Urothelium cell line (cell line): ENCODE measurements around the gene SPEM2.

Source experiments
- DNase-seq: peaks from one replicate; pipeline ENCODE4 v3.0.0; 2011; ENCODE audit warnings: low spot score, mixed read lengths
- FAIRE-seq: peaks from 2 replicates; lab custom pipeline; 2011; peaks lifted over from hg19 to GRCh38; lab: Jason Lieb, UNC

Gene SPEM2

DNA sequence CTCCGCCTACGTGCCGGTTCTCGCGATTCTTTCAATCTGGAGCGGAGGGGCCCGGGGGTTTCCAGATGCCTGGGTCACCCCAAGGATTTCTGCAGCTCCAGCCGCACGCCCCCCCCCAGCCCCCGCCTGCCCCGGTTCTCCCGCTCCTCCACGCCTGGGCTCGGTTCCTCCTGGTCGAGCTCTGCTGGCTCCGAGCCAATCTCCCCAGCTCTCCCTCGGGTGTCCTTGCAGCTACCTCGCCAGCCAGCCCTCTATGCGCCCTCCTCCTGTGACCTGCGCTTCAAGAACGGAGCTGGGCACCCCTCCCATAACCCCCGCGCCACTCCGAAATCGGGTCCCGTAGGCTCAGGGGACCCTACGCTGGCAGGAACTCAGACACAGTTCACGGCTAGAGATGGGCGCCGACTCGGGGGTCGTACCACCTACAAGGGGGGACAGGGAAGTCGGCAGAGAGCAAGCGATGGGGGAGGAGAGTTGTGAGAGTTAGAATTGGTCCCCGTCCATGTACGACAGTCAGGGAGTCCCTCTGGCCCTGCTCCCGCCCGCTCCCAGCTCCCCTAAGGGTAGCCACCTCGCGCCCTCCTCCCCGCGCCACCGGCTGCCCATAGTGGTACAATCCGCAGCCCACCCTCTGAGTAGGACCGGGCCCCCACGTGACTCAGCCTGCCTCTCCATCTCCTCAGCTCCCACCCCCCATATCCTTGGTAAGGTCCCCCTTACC is 14.9 kb downstream of the SPEM2 start:
- DNase-seq: peak; percentile 40
- FAIRE-seq: no peak

DNA sequence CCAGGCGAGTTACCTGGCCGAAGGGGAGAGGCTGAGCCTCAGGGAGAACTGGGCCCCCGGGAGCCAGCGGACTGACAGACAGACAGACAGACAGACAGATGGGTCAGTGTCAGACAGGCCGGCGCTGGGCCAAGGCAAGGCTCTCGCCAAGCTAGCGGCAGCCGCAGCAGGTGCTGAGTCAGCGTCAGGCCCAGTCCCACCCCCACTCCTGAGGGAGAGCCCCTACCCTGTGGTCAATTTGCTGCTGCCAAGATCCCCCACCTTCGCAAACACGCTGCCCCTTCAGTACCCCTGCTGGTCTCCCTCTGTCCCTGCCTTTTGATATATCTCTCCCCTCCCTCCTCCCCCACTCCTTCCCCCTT is 15.4 kb downstream of the SPEM2 start:
- DNase-seq: peak; percentile 58
- no peak for FAIRE-seq

DNA sequence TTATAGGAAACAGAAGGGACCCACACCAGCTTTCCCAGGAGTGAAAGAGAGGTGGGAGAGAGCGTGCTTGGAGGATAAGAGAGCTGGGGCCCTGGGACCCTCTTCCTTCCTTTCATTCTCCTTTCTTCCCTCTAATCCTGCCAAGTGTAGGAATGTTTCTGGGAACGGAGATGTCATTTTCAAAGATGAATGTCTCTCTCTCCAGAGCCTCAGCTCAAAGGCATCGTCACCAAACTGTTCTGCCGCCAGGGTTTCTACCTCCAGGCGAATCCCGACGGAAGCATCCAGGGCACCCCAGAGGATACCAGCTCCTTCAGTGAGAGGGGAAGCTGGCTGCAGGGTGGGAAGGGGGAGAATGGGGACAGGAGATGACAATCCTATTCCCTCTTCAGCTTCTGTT is 15.8 kb downstream of the SPEM2 start:
- no peak for DNase-seq
- FAIRE-seq: no peak

DNA sequence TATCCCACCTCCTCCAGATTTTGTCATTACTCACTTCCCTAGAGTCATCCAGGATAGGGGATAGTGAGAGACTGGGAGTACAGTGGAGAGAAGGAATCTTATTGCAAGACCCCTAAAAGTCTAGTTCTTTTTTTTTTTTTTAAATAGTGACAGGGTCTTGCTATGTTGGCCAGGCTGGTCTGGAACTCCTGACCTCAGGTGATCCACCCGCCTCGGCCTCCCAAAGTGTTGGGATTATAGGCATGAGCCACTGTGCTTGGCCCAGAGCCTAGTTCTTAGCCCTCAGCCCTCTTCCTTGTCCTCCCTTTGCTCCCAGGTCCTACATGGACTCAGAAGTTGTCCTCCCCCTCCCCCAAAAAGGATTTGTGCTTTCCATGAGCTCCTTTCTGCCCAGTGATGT is 16.7 kb downstream of the SPEM2 start:
- FAIRE-seq (no peak), DNase-seq (no peak)

DNA sequence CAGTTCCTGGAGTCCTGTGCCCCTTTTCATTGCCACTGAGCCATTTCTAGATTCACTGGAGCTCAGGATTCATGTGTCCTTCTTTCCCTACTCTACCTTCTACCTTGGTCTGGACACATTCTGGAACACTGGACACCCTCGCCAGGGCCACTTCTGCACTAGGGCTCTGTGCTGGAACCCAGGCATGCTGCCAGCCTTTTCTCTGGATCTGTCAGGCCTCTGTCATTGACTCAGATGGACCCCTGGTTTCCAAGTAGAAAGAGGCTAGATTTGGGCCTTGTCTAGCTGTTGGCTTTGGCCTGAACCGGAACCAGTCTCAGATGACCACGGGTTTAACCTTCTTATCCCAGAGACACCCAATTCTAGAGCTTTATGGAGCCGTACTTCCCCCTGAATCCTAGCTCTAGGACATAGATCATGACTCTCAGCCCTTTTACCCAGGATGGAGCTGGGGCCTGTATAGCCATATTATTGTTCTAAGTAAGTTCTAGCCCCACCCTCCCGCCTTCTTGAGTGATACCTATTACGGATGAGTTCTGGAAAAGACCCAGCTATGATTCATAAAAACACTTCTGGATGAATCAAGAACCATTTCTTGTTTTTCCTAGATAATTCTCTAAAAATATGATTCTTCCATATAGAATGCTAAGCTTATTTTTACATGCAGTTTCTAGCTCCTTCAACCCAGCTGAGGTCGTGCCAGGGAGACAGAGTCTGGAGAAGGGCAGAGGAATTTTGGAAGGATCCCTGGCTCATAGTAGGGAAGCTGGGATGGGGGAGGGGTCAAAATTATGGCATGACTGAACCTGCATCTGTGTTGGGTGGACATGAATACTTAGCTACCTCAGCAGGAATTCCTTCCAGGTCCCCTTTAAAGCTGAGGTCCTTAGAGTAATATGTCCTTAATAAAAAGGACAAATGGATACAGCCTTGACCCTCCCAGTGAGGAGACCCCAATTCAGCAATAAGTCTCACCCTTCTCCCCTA is 18.4 kb downstream of the SPEM2 start:
- FAIRE-seq: no peak

DNA sequence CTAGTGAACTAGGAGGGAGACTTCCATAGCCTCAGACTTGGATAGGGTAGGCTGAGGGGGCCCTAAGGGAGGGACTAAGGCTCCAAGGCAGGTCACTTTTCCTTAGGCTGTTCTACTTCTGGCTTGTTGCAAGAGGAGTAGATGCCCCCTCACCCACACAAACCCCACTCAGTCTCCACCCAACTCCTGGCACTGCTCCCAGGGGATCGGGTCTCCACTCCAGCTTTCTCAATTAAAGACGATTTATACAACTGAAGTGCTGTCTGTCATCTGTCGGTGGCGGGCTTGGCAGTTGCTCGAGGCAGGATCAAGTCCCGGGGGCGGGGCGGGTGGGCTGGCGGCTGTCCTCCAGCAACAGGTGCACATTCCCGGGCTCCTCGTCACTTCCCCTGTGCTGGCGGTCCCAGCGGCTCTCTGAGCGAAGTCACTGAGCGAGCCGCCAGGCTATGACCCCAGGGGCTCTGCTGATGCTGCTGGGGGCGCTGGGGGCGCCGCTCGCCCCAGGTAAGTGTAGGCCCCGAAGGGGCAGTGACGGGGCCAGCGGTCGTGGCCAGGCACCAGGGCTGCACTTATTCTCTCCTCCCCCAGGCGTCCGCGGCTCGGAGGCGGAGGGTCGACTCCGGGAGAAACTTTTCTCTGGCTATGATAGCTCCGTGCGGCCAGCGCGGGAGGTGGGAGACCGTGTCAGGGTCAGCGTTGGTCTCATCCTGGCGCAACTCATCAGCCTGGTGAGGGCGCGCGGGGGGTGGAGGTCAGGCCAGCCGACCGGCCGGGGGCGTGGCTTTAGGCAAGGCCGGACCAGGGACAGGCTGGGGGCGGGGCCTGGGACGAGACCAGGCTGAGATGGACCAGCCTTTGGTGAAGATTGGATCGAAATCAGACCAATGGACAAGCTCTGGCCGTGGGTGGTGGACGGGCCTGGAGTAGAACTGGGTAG is 19.5 kb downstream of the SPEM2 start, which contains the start of gene CHRNB1:
CHRNB1 (plus strand) TSS at position 380 of the 937 bp plus-strand sequence; CDS start at position 447, 67 bp downstream.
- peak; percentile 47 for DNase-seq

More for the DNA sequence above, 18.4 kb downstream of the SPEM2 start:
- DNase-seq: no peak

DNA sequence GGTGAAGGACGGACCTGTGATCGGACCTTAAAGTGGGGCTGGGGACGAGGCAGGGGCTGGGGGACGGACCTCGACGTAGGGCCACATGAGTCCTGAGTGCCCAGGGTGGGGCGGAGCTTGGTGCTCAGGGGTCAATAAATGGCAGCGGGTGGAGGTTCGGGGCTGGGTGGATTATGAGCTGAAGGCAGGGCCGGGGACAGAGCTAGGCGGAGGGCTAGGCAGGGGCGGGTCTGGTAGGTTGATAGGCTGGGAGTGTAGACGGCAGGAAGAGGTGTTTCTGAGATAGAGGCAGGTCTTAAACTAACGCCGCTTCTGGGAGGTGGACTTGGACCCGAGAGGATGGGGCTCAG is 20.2 kb downstream of the SPEM2 start:
- DNase-seq: no peak
- FAIRE-seq: peak; percentile 13

More for the DNA sequence above, 19.5 kb downstream of the SPEM2 start, which contains the start of gene CHRNB1:
- no peak for FAIRE-seq

DNA sequence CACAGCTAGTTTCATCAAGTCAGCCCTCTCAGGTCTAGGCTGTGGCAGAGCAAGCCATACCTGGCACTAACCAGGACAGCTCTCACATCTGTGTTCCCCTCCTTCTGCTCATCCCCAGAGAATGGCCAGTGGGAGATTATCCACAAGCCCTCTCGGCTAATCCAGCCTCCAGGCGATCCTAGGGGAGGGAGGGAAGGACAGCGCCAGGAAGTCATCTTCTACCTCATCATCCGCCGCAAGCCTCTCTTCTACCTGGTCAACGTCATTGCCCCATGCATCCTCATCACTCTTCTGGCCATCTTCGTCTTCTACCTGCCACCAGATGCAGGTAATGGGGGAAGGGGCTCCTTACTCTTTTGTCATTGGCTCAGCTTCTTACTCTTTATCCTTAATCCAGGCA is 23.0 kb downstream of the SPEM2 start:
- FAIRE-seq (no peak), DNase-seq (no peak)

DNA sequence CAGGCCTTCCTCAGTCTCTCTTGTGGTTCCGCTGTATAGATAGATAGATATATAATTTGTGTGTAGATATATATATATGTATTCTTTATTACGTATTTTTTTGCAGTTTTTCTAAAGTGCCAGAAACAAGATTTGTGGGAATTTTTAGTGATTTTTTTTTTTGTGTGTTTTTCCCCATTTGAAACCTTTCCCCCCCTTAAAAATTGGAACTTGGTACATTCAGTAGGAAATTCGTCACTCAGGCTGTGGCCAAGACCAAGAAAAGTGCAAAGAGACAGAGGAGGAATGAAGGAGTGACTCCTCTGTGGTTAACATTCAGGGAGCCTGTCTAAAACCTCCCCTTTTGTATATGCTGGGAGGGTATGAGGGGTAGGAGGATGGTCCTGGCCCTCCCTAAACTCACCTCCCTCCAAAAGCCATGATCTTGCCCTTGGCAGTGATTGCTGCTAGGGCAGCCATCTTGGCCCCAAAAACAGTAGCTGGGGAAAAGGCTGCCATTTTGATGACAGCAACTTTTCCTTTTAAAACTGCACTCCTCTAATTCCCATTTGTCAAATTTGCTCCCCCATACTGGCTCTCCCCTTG is 34.6 kb downstream of the SPEM2 start:
- DNase-seq (no peak), FAIRE-seq (no peak)

DNA sequence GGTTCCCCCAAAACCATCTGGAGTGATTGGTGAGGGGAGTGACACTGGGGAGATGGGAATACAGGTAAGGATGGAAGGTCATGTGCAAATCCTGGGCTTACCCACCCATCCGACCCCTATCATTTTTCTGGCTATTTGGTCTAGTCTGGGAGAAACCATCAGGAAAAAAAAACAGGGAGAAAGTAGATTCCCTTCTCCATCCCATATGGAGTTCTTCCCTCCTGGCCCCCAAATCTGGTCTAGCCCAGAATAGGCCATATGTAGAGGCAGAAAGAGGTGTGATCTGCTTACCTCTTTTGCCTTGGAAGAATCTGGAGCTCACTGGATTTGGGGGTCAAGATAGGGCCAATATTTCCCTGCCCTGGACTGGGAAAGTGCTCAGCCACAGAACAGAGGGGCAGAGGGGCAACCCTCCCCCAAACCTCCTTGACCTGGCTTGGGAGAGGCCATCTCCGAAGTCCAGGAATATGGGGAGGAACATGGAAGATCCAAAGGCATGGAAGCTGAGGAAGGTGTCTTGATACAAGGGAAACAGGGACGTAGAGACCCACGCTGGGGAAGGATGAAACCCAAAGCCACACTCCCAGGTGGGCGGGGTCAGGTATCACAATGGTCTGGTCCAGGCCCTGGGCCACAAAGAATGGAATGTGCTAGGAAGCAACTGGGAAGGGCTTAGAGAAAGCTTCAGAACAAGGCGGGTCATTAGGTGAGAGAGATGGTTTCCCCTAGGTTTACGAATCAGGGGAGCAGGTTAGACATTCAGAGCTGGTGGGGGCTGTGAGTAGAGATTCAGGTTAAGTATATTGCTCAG is 35.6 kb downstream of the SPEM2 start:
- FAIRE-seq: no peak
- no peak for DNase-seq

DNA sequence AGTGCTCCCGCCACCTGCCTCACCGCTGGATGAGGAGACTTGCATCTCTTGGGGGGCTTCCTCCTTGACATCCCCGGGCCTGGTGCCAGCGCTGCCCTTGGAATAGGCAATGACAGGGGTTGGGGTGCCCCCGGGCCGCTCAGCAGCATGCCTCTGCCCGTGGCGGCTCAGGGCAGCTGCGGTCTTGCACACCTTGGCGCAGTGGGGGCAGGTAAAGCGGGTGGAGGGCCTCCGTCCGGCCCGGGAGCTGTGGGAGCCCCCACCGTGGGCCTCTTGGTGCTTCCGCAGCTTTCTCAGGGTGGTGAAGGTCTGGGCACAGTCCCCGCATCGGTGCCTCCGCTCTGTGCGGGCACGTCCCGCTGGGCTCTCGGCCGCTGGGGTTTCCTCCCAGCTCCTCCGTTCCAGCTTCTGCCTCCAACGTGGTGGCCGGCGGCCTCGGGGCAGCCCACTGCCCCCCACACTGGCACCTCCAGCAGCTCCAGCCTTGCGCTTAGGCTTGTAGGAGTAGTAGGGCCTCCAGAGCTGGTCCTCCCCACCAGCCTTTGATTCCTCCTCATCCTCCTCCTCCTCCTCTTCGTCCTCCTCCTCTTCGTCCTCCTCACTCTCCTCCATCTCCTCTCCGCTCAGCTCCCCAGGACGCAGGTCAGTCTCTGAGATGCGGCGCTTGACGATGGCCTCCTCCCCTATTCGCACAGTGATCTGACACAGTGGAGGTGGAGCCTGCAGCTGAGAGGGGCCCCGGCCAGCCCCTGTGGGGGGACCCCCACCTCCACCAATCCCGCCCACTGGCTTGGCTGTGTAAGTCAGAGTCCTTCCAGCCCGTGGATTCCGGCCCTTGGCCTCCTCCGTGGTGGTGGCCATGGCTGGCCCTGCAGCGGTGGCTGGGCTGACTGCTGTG is 37.3 kb downstream of the SPEM2 start:
- DNase-seq (no peak), FAIRE-seq (no peak)

DNA sequence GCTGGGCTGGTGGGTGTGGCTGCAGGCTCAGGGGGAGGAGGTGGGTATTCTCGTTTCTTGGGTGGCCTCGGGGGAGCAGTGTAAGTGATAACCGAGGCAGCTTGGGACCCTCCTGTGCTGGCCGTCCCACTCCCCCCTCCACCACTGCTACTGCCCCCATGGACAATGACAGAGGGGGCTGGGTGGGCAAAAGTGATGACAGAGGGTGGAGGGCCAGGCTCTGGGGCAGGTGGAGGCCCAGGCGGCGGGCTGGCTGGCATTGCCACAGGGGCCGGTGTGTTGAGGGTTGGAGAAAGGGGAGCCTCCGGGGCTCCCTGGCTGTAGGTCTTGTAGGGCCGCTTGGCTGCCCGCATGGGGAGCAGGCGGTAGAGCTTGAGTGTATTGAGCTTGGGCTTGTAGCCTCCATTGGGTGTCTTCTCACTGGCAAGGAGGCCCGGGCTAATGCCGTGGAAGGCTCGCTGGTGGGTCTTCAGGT is 38.0 kb downstream of the SPEM2 start:
- DNase-seq (no peak), FAIRE-seq (no peak)

DNA sequence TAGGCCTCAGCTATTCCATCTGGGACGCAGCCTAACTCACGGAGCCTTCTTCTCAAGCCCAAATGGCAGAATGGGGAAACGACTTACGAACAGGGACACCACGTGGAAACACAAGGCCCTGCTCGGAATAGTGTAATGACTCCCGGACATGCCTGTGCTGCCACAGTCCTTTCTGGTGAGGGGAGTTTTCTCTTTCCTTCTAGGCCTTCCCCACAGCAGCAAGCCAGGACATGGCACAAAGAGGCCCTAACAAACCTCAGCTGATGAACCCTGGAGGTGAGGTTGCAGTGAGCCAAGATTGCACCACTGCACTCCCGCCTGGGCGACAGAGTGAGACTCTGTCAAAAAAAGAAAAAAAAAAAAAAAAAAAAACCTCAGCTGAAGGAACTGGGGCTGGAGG is 38.7 kb downstream of the SPEM2 start:
- FAIRE-seq (no peak), DNase-seq (no peak)

DNA sequence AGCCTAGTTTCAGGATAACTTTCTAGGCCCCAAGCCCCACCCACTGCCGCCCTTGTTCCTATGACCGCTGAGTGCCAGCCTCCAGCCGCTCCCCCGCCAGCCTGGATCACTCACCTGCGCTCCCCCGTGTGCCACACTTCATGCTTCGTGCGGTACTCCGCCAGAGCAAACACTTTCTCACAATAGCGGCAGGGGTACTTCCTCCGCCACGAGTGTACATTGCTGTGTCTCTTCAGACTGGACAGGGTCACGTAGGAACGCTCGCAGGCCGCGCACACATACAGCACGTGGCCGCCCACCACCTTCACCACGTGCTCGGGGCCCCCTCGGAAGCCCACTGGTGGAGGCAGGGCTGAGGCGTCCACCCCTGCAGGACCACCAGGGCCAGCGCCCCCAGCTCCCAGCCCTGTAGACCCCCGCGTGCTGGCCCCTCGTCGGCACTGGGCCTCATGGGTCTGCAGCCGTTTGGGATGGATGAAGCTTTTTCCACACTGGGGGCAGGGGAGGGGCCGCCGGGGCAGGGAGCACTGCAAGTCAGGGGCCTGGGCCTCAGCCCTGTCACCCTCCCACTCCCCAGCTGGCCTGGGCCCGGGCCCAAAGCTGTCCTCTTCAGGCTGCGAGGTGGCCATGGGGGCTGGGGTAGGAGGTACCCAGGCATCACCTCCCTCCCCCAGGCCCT is 40.3 kb downstream of the SPEM2 start:
- no peak for FAIRE-seq

DNA sequence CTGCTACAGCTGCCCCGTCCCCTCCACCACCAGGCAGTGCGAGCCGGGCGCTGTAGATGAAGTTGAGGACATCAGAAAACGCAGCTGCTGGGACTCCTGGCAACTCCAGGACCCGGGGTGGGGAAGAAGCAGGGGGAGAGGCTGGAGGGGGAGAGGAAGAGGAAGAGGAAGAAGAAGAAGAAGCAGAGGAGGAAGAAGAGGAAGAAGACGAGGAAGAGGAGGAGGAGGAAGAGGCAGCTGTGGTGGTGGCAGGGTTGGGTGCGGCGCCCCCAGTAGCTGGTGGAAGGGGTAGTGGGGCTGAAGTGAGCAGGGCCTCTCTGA is 40.9 kb downstream of the SPEM2 start:
- FAIRE-seq (no peak), DNase-seq (no peak)

More for the DNA sequence above, 40.3 kb downstream of the SPEM2 start:
- DNase-seq: no peak

DNA sequence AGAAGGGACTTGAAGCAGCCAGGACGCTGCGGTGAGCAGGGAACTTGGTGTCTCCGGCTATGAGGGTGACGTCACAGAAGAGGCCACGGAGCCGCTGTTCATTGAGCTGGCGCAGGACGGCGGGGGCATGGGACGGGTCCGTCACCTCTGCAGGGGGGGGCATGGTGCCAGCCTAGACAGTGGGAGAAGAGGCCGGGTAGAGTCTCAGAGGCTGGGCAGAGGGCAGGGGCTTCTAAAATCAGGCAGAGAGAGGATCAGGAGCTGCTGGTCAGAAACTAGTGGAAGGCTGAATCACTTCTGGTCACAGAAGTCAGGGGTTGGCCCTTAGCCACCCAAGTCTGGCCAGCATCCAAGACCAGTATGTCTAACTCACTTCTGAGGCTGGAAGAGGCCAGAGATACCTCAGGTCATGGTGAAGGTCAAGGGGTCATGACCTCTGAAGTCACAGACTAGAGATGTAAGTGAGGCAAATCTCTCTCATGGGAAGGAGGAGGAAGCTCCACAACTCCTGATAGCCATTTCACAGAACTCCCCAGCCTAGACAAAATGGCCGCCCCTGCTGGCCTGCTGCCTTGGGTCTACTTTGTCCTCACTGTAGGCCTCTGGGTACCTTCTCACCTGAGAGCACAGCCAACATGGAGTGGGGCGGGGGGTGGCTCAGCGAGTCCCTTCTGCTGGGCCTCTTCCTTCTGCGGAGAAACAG is 41.4 kb downstream of the SPEM2 start:
- no peak for FAIRE-seq
- DNase-seq: no peak

DNA sequence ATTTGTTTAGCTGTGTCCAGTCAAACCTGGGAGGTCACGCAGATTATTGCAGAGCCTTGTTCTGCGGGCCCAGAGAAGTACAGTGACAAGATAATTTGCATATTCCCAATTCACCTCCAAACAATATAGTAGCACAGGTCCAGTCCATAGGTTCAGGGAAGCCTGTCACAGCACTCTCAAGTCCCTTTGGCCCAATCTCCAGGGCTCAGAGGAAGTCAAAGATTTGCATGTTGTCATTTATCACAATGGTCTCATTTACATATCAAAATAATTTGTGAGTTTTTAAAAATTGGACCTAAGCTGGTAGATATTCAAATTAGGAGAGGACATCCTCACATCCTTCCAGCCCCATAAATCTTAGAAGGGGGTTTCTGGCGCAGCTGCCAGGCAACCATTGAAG is 42.1 kb downstream of the SPEM2 start:
- FAIRE-seq: no peak
- DNase-seq: no peak
